CD4-positive, alpha-beta T cell treated with Interleukin-21 for 1 hour (primary cell): ENCODE data around the gene FAM181A.

Experiments
- DNase-seq: peaks from one replicate; pipeline ENCODE4 v3.0.0-alpha.2; 2020

FAM181A gene

DNA sequence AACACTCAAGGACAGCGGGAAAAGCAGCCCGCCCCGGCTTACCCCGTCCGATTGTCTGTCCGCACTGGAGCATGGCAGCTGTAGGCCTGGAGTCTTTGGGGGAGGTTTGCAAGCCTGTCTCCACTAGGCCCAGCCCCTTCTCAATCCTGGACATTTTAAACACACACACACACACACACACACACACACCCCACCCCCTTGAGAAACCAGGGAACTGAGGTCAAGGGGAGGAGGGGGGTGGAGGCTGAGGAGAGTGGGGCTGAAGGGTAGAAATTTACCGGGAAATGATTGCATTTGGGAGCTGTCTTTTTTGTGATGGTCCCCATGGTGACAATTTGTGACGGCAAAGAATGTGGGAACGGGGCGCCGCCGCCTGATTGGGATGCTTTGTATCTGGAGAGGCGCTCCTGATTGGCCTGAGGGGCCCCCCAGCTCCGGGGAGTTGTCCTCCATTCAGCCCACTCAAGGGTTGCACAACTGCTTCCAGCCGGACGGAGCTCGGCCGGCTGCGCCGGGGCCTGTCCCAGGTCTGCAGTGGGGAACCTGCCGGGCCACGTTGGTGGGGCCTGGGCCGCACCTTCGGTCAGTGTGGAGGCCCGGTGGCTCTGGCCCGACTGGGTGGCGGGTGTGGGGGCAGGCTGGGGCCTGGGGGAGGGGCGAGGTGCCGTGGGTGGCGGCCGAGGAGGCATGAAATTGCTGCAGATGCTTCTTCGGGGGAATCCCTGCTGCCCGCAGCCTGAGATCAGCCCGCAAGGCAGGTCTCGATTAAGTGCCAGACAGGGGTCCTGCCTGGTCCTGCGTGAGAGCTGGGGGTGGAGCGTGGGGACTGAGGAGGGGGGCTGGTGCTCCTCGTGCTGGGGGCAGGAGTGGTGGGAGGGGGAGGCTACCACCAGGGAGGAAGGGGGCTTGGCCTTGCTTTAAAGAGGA is at the start of gene FAM181A:
TSS of gene FAM181A (plus strand) at position 472 of the 927 bp plus-strand sequence. CDS start 942 bp downstream, outside the sequence.
- DNase-seq: no peak

DNA sequence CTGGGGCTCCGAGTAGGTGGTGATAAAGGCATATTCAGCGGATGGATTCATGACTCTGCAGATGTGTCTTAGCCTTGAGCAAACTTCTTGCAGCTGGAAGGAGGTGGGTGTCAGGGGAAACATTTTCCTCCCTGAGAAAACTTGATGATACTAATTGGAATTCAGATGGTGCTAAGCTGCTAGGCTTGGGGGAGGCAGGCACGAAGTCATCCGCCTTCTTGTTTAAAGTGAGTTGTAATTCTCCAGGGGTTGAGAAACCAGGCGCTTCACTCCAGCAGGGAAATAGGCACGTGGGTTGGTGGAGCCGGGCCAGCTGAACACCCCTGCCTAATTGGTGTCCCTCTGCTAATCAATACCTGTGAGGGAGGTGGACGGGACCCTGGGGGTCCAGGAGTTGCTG is 48.9 kb upstream of the FAM181A start:
- no peak for DNase-seq

DNA sequence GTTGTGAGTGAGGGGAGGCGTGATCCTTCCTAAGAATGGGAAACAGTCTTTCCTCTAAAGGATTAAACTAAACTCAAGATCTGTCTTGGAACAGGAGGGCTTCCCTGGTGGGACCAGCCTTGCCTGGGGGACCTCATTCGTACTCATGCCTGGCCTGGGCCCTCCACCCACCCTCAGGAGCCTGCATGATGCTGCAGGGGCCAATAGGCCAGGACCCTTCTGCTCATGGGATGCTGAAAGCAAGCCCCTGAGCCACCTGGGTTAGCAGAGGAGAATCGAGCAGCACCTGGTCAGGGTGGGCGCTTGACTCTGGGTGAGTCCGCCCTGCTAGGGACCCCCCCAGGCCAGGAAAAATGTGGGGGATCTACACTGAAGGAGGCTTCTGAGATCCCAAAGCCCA is 48.3 kb upstream of the FAM181A start:
- DNase-seq: no peak

DNA sequence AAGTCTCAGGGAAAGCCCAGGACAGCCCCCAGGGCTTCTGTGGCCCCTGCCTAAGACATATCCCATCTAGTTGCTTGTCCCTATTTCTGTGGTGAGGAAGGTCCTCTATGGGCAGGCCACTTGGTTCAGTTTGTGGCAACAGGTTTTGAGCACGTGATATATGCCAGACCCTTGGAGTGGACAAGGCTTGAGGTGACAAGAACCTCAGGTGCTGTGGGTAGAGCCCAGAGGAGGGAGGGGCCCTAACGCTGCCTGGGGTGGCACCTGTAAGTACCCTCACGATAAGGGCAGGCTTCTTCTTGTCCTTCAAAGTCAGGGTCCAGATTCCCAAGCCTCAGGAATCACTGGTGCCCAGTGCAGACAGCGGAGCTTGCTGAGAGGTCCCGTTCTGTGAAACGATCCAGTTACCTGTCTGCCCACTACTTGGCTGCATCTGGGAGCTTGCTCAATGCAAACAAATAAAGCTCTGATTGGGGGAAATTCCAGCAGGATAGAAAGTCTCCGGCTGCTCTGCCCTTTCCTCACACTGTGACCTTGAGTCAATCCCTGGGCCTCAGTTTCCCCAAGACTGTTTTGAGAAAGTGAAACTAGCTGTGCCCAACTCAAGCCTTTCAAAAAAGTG is 47.7 kb upstream of the FAM181A start:
- DNase-seq: no peak

DNA sequence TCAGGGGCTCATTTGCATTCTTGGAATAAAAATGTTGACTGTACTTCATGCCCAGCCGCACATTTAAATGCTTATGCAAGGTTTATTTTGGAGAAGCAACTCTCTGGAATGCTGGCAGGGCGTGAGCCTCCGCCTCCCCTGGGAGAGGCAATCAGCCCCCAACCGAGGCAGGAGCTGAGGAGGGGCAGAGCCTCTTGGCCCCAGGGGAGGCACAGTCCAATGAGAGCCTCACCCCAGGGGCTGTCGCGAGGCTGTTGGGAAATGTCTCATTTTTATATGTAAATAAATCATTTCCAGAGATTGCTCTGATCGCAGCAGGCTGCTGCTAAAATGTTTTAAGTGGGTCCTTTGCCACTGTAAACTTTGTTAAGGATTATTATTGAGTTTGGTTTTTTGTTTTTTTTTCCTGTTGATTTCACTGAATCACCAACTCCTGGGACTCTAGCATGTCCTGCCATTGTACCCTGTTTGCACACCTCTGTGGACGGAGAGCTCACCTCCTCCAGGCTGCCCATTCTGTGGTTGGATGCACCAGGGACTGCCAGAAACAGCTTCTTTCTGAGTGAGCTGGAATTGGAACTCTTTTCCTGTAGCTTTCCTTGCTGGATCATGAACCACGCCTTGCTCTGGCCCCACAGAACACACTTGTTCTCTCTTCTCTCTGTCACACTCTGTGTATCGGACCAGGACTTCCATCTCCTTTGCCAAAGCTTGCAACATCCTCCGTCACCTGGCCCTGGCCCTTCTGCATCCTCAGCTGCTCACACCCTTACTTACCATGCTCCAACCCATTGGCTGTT is 46.9 kb upstream of the FAM181A start:
- DNase-seq: no peak

DNA sequence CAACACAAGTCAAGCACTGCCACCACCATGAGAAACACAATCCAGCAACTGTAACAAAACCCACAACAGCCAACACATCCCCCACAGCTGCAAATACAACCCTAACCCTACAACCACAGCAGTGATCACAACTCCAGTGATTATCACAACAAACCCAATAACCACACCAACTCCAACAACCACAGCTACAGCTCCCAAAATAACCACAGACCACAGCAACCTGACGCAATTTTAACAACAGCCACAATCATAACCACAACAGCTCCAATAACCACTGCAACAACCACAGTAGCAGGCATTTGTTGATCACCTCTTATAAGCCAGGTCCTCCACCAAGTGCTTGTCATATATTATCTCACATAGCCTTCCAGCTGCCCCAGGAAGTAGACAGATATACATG is 42.2 kb upstream of the FAM181A start:
- no peak for DNase-seq

DNA sequence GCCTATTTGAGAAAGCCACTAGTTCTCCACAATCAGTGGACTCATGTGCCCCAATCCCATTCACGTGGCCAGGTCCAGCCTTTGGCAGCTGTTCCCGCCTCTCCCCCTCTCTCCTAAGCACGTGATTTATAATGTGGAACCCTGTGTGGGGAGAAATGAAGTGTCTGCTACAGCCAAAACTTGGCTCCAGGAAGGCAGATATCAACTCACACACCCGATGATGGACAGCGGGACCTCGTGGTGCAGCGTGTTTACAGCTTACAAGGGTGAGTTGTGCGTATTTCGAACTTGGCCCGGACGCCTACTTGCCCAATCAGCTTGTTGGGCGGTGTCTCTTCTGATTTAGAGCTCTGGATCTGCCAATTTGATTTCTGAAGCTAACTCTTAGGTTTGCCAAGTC is 38.1 kb upstream of the FAM181A start:
- DNase-seq: no peak

DNA sequence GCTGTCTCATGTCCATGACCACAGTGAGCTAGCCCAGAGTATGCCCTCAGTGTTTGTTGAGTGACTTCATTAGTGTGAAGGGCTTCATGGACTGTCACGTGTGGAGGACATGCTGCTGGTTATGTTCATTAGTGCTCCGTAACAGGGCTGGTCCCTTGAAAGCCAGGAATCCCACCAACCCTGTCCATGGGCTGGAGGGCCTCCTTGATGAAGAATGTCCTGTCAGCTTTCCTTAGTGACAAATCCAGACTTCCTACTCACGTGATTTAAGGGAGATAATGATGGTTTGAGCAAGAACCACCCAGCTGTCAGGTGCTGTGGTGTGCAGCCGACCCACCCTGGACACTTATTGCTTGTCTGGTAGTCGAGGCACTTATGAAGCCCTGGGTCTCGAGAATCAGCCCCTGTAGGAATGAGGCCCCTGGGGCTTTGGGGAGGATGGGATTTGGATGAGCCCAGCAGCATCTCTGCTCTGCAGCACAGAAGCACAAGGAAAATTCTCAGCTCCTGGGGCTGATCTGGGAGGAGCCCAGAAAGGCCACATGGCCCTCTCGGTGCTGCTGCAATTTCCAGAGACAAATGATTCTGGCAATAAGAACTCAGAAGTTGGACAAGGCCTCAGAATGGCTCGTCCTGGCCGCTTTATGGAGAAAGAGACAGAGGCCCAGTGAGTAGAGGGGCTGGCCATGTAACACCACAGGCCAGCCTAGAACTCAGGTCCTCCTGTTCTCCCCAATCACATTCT is 37.2 kb upstream of the FAM181A start:
- no peak for DNase-seq

DNA sequence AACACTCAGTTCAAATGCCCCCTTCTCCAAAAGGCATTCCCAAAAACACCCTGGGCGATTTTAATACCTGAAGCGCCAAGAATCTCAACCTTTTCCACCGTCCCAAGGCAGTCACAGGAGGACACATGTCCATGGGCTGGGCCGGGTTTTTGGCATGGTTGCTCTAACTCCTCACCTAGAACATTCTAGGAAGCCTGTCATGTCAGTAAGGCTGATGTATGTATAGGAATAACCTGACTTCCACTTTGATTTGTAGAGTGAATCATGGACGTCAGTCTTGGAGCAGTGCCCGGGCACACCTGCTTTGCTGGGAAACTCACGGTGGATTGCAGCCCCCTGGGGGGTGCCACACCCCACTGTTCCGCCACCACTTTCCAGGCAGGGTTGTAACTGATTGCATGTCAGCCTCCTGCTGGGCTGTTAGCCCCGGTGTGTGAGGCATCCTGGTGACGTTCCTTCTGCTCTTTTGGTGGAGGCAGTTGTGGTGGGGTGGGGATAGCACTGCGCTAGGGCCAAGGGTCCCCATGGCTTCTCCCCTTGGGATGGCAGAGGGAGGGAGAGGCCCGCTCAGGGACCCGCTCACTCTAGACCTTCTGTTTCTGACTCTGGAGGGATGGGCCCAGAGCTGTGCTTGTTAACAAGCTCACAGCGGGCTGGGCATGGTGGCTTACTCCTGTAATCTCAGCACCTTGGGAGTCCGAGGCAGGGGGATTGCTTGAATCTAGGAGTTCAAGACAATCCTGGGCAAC is 35.2 kb upstream of the FAM181A start:
- no peak for DNase-seq

DNA sequence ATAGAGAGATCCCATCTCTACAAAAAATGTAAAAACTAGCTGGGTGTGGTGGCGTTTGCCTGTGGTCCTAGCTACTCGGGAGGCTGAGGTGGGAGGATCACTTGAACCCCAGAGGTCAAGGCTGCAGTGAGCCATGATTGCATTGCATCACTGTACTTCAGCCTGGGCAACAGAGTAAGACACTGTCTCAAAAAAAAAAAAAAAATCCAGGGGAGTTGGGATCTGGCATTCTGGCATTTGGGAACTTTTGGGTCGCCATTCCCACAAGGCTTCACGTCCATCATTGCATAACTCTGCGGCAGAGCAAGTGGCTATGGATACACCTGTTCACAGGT is 34.7 kb upstream of the FAM181A start:
- DNase-seq: no peak

DNA sequence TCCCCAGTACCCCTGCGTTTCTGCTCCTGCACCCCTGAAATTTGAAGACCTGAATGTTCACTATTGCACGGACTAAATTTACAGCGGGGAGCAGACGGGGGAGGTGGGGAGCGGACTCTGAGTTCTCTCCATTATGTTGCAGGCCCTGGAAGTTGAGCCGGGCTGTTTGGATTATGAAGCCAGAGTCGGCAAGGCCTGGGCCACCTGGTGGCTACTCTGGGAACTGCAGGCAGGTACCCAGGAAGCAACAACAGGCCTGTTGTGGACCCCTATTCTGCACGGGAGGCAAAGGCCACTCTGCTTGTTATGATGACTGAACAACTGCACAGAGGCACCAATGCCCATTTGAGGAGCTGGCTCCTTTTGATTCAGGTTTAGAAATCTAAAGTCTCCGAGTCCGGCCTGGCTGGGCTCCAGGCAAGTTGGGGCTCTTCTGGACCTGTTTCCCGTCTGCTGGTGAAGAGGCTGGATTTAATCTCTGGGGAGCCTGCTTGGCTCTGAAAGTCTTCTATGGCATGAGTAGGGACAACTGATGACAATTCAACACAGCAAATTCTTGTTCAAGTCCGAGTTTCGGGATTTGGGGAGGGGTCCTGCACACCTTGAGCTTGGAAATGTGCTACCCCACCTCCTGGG is 34.1 kb upstream of the FAM181A start:
- DNase-seq: peak; percentile 57

DNA sequence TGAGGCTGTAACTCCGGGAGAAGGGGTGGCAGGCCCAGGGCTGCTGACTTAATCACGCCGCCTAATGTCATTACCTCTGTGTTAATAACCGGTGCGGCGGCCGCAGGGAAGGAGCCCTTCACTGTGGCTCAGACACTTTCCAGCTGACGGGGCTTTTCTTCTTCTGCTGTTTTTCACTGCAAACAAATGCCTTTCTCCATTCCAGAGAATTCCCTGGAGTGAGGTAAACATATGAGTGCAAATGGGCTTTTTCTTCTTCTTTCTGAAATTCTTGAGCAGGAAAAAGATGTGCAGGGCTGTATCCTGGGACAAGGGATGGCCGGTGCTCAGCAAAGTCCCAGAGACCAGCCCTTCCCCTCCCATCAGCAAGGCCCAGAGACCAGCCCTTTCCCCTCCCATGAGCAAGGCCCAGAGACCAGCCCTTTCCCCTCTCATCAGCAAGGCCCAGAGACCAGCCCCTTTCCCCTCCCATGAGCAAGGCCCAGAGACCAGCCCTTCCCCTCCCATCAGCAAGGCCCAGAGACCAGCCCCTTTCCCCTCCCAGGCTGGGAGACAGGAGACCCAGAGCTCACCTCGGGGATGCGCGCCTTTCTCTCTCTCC is 33.4 kb upstream of the FAM181A start:
- DNase-seq: no peak

DNA sequence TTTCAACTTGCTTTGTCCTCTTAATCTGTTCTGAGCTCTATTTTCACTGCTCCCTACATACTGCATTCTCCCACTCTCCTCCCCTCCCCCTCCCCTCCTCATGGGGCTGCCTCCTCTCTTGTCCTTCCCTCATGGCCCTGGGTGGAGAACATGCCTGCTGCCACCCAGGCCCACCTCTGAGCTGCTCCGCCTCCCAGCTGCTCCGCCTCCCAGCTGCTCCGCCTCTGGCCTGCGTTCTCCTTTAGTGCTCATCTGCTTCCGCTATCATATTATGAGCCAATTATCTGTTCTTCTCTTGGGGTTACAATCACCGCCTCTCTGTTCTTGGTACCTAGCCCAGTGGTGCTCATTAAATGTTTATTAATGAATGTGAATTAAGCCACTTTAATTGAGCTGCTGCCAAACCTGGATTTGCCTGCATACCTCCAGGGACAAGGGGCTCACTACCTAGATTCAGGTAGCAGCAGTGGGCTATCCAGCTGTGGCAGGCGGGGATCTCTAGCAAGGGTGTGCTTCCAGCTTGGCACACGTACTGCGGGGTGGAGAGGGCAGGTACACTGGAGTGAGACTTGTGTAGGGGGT is 32.0 kb upstream of the FAM181A start:
- no peak for DNase-seq

DNA sequence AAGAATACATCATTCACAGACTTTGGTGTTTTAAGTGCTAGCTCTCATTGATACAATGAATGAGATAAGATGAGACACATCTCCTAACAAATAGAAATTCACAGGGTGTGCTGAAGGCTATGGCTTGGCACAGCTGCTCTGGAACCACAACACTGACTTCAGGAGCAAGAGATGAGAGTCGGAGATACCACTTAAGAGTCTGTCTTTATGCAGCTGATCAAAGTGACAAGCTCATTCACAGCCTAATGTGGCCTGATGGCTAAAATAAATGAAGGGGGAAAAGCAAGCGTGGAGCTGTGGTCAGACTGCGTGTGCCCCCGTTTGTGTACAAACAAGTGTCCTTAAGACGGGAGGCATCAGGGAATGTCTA is 29.7 kb upstream of the FAM181A start:
- no peak for DNase-seq

DNA sequence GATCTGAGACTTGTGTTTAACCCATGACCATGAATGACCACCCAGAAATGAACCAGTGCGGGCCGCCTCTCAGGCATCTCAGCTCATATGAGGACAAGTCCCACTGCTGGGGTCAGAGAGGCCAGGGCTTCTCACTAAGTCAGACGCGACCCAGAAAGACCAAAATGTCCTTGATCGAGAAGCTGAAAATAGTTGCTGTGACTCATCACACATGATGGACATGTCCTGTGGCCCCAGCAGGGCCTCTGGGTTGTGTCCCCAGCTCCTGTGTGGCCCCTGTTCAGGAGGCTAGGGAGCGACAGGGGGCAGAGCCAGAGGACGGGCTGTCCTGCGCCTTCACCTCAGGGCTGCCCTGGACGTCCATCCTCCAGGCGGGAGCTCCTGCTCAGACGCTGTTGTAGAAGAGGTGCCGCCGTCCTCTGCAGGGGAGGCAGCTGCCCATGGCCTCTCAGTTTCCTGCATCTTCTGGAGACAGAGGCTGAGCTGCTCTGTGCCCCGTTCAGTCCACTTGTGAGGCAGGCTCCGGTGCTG is 29.0 kb upstream of the FAM181A start:
- no peak for DNase-seq

DNA sequence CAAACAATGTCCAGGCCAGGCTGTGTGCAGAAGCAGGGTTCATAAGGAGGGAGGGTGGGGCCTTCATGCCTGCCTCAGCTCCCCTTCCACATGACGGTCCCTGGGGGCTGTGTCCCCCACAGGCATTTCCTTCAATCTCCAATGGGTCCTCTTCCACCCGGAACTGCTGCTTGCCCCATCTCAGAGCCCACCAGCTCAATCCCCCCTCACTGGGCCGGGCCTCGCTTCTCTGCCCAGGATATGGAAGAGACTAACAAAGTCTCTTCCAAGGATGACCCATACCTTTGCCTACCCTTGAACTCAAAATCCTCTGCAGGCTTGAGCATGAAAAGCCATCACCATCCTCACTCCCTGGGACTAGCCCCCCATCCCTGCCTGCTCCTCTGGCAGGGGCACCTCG is 28.4 kb upstream of the FAM181A start:
- no peak for DNase-seq

DNA sequence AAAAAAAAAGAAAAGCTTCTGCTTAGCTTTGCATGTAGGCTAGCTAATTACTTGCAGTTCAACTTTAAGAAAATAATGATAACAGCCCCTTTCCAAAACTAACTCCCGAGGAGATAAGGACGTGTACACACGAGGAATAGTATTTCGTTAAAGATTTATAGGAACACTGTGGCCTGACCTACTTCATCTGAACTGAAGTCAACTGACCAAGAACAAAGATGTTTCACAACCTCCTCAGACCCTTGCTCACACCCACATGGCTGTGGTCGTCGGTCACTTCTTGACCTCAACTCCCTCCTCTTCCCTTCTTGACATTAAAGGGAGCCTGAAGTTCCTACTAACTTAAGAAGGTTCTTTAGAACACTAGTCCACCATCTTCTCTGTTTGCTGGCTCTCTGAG is 25.3 kb upstream of the FAM181A start:
- DNase-seq: no peak

DNA sequence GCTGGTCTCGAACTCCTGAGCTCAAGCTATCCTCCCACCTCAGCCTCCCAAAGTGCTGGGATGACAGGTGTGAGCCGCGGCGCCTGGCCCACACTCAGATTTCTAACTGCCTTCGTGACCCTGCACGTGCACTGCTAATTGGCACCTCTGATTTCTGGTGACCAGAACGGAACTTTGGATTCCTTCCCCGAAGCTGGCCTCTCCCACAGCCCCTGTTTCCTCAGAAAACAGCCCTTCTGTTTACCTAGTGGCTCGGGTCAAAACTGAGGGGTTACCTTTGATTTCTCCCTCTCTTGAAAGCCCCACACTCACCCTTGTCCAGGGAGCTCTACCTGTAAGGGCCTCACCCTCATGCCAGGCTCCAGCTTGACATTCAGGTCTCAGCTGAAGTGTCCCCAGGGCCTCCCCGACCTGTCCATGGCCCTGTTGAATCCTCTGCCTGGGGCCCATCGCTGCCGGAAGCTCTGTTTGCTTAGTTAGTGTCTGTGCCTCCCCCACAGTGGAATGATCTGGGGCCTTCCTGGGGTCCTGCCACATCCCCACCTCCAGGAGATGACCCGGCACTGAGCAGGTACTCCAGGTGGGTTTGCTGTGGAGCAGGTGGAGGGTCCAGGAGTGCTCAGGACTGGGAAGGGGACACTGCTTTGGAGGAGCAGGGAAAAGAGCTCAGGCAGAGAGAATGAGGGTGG is 24.4 kb upstream of the FAM181A start:
- DNase-seq: no peak

DNA sequence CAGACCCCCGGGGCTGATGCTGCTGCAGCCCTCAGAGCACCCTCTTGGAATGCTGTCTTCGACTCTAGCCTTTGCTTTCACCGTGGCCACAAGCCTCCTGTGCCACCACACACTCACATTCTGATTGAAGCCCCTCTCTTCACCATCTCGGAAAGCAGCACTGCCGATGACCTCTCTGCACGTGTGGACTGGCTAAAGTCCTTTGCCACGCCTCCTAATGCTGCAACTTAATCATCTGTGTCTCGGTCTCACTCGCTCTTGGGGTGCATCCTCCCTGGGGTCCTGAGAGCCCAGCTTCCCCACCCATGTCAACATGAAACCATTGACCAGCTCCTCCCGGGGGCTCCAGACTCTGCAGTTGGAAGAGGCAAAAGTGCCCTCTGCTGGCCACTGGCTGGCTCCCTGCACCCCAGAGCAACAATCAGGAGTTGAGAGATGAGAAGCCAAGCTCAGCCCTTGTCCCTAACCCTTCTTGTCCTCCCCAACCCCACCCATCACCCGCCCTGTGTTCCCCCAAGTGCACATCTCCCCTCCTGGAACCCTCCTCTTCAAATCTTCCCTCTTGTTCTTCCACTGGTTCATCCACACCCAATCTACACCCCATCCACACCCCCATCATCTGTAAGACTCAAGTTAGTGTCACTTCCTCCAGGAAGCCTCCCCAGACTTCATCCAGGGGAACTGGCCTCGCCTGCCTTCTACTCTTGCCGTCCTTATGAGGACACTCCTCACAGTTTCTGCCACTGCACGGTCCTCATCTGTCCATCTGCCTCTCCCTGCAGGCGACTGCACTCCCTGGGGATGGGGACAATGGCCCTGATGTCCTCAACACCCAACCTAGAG is 23.6 kb upstream of the FAM181A start:
- no peak for DNase-seq
